Measurements from ENCODE around the gene MTO1.

DNA sequence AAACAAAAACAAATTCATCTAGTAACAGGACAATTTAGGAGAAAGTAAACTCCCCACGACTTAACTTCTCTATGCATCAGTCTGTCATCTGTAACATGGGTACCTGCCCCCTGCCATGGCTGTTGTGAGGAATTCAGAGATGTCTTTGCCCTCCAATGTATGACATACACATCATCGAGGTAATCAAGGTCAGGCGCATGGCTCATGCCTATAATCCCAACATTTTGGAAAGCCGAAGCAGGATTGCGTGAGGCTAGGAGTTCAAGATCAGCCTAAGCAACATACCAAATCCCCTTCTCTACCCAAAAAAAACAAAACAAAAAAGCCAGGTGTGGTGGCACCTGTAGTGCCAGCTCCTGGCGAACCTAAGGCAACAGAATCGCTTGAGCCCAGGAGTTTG lies 50.3 kb downstream of the MTO1 start:
- TF ChIP-seq, protein P1, sequence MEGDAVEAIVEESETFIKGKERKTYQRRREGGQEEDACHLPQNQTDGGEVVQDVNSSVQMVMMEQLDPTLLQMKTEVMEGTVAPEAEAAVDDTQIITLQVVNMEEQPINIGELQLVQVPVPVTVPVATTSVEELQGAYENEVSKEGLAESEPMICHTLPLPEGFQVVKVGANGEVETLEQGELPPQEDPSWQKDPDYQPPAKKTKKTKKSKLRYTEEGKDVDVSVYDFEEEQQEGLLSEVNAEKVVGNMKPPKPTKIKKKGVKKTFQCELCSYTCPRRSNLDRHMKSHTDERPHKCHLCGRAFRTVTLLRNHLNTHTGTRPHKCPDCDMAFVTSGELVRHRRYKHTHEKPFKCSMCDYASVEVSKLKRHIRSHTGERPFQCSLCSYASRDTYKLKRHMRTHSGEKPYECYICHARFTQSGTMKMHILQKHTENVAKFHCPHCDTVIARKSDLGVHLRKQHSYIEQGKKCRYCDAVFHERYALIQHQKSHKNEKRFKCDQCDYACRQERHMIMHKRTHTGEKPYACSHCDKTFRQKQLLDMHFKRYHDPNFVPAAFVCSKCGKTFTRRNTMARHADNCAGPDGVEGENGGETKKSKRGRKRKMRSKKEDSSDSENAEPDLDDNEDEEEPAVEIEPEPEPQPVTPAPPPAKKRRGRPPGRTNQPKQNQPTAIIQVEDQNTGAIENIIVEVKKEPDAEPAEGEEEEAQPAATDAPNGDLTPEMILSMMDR (conservative IDR thresholded peaks at IDR 0.05 in 1 of 2, IDR thresholded peaks at IDR 0.05 in 1 of 2; ENCODE audit: extremely low read depth in 1 of 2, insufficient read depth in 1 of 2, low read depth in 1 of 2, low read length in 2 of 2): no peak
- TF ChIP-seq EZH2 (IDR thresholded peaks at IDR 0.05; ENCODE audit: borderline replicate concordance, low read length): no peak
